ENCODE measurements around the gene KCTD16. TPM values are rescaled to one million over a fixed set of nuclear protein-coding genes. Genes with fewer than 3 reads are reported as not detected.

KCTD16 gene
- total RNA-seq, 1 donor from 2014 or later = 0.44 TPM

- H3K27me3 Mint-ChIP-seq (ENCODE audit: unreplicated experiment) = peaks cover 4% of the 10 kb centered on the region
- DNase-seq (ENCODE audit: low spot score) = no peak
- no peaks in the 10 kb centered on the region for H3K36me3 Mint-ChIP-seq (ENCODE audit: low read depth, unreplicated experiment)
- TF ChIP-seq, protein P1, sequence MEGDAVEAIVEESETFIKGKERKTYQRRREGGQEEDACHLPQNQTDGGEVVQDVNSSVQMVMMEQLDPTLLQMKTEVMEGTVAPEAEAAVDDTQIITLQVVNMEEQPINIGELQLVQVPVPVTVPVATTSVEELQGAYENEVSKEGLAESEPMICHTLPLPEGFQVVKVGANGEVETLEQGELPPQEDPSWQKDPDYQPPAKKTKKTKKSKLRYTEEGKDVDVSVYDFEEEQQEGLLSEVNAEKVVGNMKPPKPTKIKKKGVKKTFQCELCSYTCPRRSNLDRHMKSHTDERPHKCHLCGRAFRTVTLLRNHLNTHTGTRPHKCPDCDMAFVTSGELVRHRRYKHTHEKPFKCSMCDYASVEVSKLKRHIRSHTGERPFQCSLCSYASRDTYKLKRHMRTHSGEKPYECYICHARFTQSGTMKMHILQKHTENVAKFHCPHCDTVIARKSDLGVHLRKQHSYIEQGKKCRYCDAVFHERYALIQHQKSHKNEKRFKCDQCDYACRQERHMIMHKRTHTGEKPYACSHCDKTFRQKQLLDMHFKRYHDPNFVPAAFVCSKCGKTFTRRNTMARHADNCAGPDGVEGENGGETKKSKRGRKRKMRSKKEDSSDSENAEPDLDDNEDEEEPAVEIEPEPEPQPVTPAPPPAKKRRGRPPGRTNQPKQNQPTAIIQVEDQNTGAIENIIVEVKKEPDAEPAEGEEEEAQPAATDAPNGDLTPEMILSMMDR (IDR thresholded peaks at IDR 0.05; ENCODE audit: unreplicated experiment) = no peak
- no peaks in the 10 kb centered on the region for H3K4me1 Mint-ChIP-seq (ENCODE audit: unreplicated experiment)
- H3K27ac Mint-ChIP-seq (ENCODE audit: unreplicated experiment) = no peak overlapping the region
- H3K4me3 Mint-ChIP-seq (ENCODE audit: unreplicated experiment) = no peak overlapping the region
- no peaks in the 10 kb centered on the region for H3K9me3 Mint-ChIP-seq (ENCODE audit: unreplicated experiment)
These were observed 134.0 kb downstream of the KCTD16 start for GRCh38 chr5:144304688-144305087.

DNA sequence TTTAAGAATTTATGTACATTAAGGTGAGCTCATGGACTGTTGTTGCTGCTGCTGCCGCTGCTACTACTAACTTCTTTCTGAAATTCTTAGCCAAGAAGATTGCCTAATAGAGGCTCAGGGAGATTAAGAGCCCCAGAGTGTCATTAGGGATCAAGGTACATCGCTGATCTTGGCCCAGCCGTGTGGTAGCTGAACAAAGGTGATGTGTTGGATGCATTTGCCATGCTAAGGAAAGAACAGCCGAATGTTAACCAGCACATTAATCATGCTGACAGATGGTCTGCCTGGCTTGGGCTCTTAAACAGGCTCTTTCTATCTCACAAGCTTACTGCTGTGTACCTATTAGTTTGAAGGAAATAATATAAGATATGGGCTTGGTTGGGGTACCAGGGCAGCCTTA, 137.1 kb downstream of the KCTD16 start:
- no peaks in the 10 kb centered on the region for H3K4me1 Mint-ChIP-seq (ENCODE audit: unreplicated experiment)
- no peak for DNase-seq (ENCODE audit: low spot score)
- H3K9me3 Mint-ChIP-seq (ENCODE audit: unreplicated experiment) = no peaks in the 10 kb centered on the region
- TF ChIP-seq, protein P1 (IDR thresholded peaks at IDR 0.05; ENCODE audit: unreplicated experiment) = no peak
- no peaks in the 10 kb centered on the region for H3K36me3 Mint-ChIP-seq (ENCODE audit: low read depth, unreplicated experiment)
- H3K27me3 Mint-ChIP-seq (ENCODE audit: unreplicated experiment) = peaks cover 4% of the 10 kb centered on the region
- H3K27ac Mint-ChIP-seq (ENCODE audit: unreplicated experiment) = no peak overlapping the region
- H3K4me3 Mint-ChIP-seq (ENCODE audit: unreplicated experiment) = no peak overlapping the region

- no peak overlapping the region for H3K4me3 Mint-ChIP-seq (ENCODE audit: unreplicated experiment)
- no peak overlapping the region for H3K27ac Mint-ChIP-seq (ENCODE audit: unreplicated experiment)
- no peak for DNase-seq (ENCODE audit: low spot score)
- no peaks in the 10 kb centered on the region for H3K9me3 Mint-ChIP-seq (ENCODE audit: unreplicated experiment)
- H3K4me1 Mint-ChIP-seq (ENCODE audit: unreplicated experiment) = no peaks in the 10 kb centered on the region
- TF ChIP-seq, protein P1 (IDR thresholded peaks at IDR 0.05; ENCODE audit: unreplicated experiment) = no peak
- no peaks in the 10 kb centered on the region for H3K36me3 Mint-ChIP-seq (ENCODE audit: low read depth, unreplicated experiment)
- peaks cover 2% of the 10 kb centered on the region for H3K27me3 Mint-ChIP-seq (ENCODE audit: unreplicated experiment)
These were observed 137.5 kb downstream of the KCTD16 start for GRCh38 chr5:144308174-144308573.

GRCh38 chr5:144308906-144309670, 138.4 kb downstream of the KCTD16 start:
- no peak for DNase-seq (ENCODE audit: low spot score)
- no peak overlapping the region for H3K27ac Mint-ChIP-seq (ENCODE audit: unreplicated experiment)
- TF ChIP-seq, protein P1 (IDR thresholded peaks at IDR 0.05; ENCODE audit: unreplicated experiment) = no peak
- no peaks in the 10 kb centered on the region for H3K4me1 Mint-ChIP-seq (ENCODE audit: unreplicated experiment)
- no peaks in the 10 kb centered on the region for H3K9me3 Mint-ChIP-seq (ENCODE audit: unreplicated experiment)
- H3K36me3 Mint-ChIP-seq (ENCODE audit: low read depth, unreplicated experiment) = no peaks in the 10 kb centered on the region
- peaks cover 2% of the 10 kb centered on the region for H3K27me3 Mint-ChIP-seq (ENCODE audit: unreplicated experiment)
- no peak overlapping the region for H3K4me3 Mint-ChIP-seq (ENCODE audit: unreplicated experiment)

GRCh38 chr5:144310621-144311020, 139.9 kb downstream of the KCTD16 start:
- H3K4me1 Mint-ChIP-seq (ENCODE audit: unreplicated experiment) = no peaks in the 10 kb centered on the region
- DNase-seq (ENCODE audit: low spot score) = no peak
- peaks cover 2% of the 10 kb centered on the region for H3K27me3 Mint-ChIP-seq (ENCODE audit: unreplicated experiment)
- H3K36me3 Mint-ChIP-seq (ENCODE audit: low read depth, unreplicated experiment) = no peaks in the 10 kb centered on the region
- no peak overlapping the region for H3K4me3 Mint-ChIP-seq (ENCODE audit: unreplicated experiment)
- TF ChIP-seq, protein P1 (IDR thresholded peaks at IDR 0.05; ENCODE audit: unreplicated experiment) = no peak
- no peaks in the 10 kb centered on the region for H3K9me3 Mint-ChIP-seq (ENCODE audit: unreplicated experiment)
- no peak overlapping the region for H3K27ac Mint-ChIP-seq (ENCODE audit: unreplicated experiment)

Data from endothelial cell (in vitro differentiated cells).